HG03097 (cell line): ENCODE measurements around the gene DGKD.

Experiments used
- ATAC-seq: cut with Tn5 transposase; IDR thresholded peaks from one replicate; pipeline ENCODE4 v1.9.1; 2021; ENCODE audit not compliant: unreplicated experiment, low FRiP score

DGKD gene

GRCh38 chr2:233440314-233440713, 86.0 kb downstream of the DGKD start:
- ATAC-seq: no peak

GRCh38 chr2:233440714-233441113, 86.4 kb downstream of the DGKD start:
- ATAC-seq: no peak

- ATAC-seq: no peak
Observed at GRCh38 chr2:233441161-233442027, 87.1 kb downstream of the DGKD start.

- no peak for ATAC-seq
Observed at GRCh38 chr2:233442028-233442310, 87.7 kb downstream of the DGKD start.

GRCh38 chr2:233443511-233444183, 89.4 kb downstream of the DGKD start:
- ATAC-seq: no peak

GRCh38 chr2:233444501-233444900, 90.2 kb downstream of the DGKD start:
- no peak for ATAC-seq

- no peak for ATAC-seq
Observed at GRCh38 chr2:233445152-233445830, 91.0 kb downstream of the DGKD start.

- no peak for ATAC-seq
Observed at GRCh38 chr2:233446121-233446520, 91.8 kb downstream of the DGKD start.

- no peak for ATAC-seq
Observed at GRCh38 chr2:233446606-233447305, 92.5 kb downstream of the DGKD start.

- no peak for ATAC-seq
Observed at GRCh38 chr2:233447506-233448219, 93.4 kb downstream of the DGKD start.

- ATAC-seq: no peak
Observed at GRCh38 chr2:233448220-233448559, 93.9 kb downstream of the DGKD start.

- ATAC-seq: no peak
Observed at GRCh38 chr2:233448575-233448974, 94.3 kb downstream of the DGKD start.

GRCh38 chr2:233449081-233449901, 95.0 kb downstream of the DGKD start:
- ATAC-seq: no peak

- ATAC-seq: no peak
Observed at GRCh38 chr2:233449921-233450863, 95.9 kb downstream of the DGKD start.

GRCh38 chr2:233450864-233451575, 96.7 kb downstream of the DGKD start:
- ATAC-seq: no peak

GRCh38 chr2:233451950-233452349, 97.7 kb downstream of the DGKD start:
- no peak for ATAC-seq

- no peak for ATAC-seq
Observed at GRCh38 chr2:233453111-233453915, 99.0 kb downstream of the DGKD start.
